HepG2 (cell line): ENCODE data around the gene PCYT2. TPM values are rescaled to one million over a fixed set of nuclear protein-coding genes. Genes with fewer than 3 reads are reported as not detected.

Experiments
- AHDC1 ChIP-seq: sonication (generic); formaldehyde crosslinking; IDR thresholded peaks from 2 replicates; pipeline ENCODE4 v1.5.1; 2020; ENCODE audit warnings: mild to moderate bottlenecking, missing genetic modification reagents, borderline replicate concordance
- DBP ChIP-seq: sonication (generic); formaldehyde crosslinking; IDR thresholded peaks from 2 replicates; pipeline ENCODE4 v1.4.0; 2020; ENCODE audit warnings: missing genetic modification reagents; ENCODE audit errors: not compliant biosample characterization
- GZF1 ChIP-seq: sonication (generic); formaldehyde crosslinking; IDR thresholded peaks from 2 replicates; pipeline ENCODE4 v1.5.1; 2020; ENCODE audit warnings: mild to moderate bottlenecking, missing genetic modification reagents
- JUNB ChIP-seq: sonication (generic); formaldehyde crosslinking; IDR thresholded peaks from 2 replicates; pipeline ENCODE4 v1.8.0; 2022; ENCODE audit warnings: missing genetic modification reagents, mild to moderate bottlenecking, borderline replicate concordance
- MEIS2 ChIP-seq: sonication (generic); formaldehyde crosslinking; IDR thresholded peaks from 2 replicates; pipeline ENCODE4 v1.9.0; 2021; ENCODE audit warnings: mild to moderate bottlenecking, missing genetic modification reagents
- NCOA2 ChIP-seq: sonication (generic); formaldehyde crosslinking; IDR thresholded peaks from 2 replicates; pipeline ENCODE4 v1.8.0; 2022; ENCODE audit warnings: inconsistent platforms
- NRL ChIP-seq: sonication (generic); formaldehyde crosslinking; IDR thresholded peaks from 2 replicates; pipeline ENCODE4 v1.5.0; 2020; ENCODE audit warnings: missing genetic modification reagents, mild to moderate bottlenecking, moderate library complexity, borderline replicate concordance
- TBL1XR1 ChIP-seq: fragments of 150-350 bp; IDR thresholded peaks from 2 replicates; pipeline ENCODE4 v1.6.1; 2014; ENCODE audit warnings: borderline replicate concordance, low read length; ENCODE audit not compliant: partially characterized antibody
- ZEB1 ChIP-seq: IDR thresholded peaks from 2 replicates; pipeline ENCODE4 v1.6.1; 2012; ENCODE audit warnings: mild to moderate bottlenecking, low read depth, inconsistent platforms; ENCODE audit not compliant: insufficient replicate concordance
- ZMYM2 ChIP-seq: sonication (generic); formaldehyde crosslinking; IDR thresholded peaks from 2 replicates; pipeline ENCODE4 v1.8.0; 2022; ENCODE audit warnings: mild to moderate bottlenecking, missing genetic modification reagents
- ZNF274 ChIP-seq: sonication (generic); formaldehyde crosslinking; IDR thresholded peaks from 2 replicates; pipeline ENCODE4 v1.5.1; 2020; ENCODE audit warnings: mild to moderate bottlenecking, missing genetic modification reagents
- ZNF670 ChIP-seq: sonication (generic); formaldehyde crosslinking; IDR thresholded peaks from 2 replicates; pipeline ENCODE4 v1.8.0; 2022; ENCODE audit warnings: mild to moderate bottlenecking, missing genetic modification reagents, borderline replicate concordance
- ZNF773 ChIP-seq: sonication (generic); formaldehyde crosslinking; IDR thresholded peaks from 2 replicates; pipeline ENCODE4 v1.4.0; 2020; ENCODE audit warnings: missing genetic modification reagents, borderline replicate concordance
- polyA plus RNA-seq, 8 experiments: library from polyadenylated mRNA; depleted of rRNA in 3 of 8; stranded (reverse) in 7 of 8; unstranded in 1 of 8; fragments of >200 nt; fragmentation: Illumina TruSeq in 4 of 8; extraction: Trizol in 4 of 8; gene quantifications; 2 replicates each; pipeline versions ENCODE4 v1.2.1 to v1.2.3, GENCODE V29; 2011 to 2016; ENCODE audit warnings: low read depth in 4 of 8, missing spikeins in 1 of 8, mixed read lengths in 1 of 8; ENCODE audit not compliant: insufficient read depth in 1 of 8
- total RNA-seq, 5 experiments: library from RNA; depleted of rRNA; stranded (reverse); fragments of >200 nt; fragmentation: Illumina TruSeq; extraction: Trizol; gene quantifications; 2 replicates each; pipeline ENCODE4 v1.2.3, GENCODE V29; 2016; ENCODE audit warnings: low read depth in 1 of 5

PCYT2 gene
- total and polyA plus RNA-seq, 2 of the 13 experiments (the other 11 are each of a cell fraction or from before 2014, with no cell fraction given): 147 to 297 TPM

- TF ChIP-seq AHDC1 (CRISPR knock-in tag) (no peak), TBL1XR1 (no peak), ZEB1 (peak; percentile 78), DBP (CRISPR knock-in tag) (peak; percentile 45), ZNF670 (no peak), NRL (CRISPR knock-in tag) (peak; percentile 97), ZMYM2 (CRISPR knock-in tag) (no peak), NCOA2 (CRISPR knock-in tag) (peak; percentile 88), ZNF773 (CRISPR knock-in tag) (0 out of 2 replicates have a peak, but pooled peaks have one; percentile 31), MEIS2 (peak; percentile 83), GZF1 (no peak; the same call in 1 of the 2 replicates), ZNF274 (CRISPR knock-in tag) (peak; percentile 91), JUNB (no peak)
Observed at GRCh38 chr17:81909966-81910839, 996 bp downstream of the PCYT2 start (continued).
